IPS-20b (cell line): ENCODE measurements around the gene UGGT1.
"Not testable (repeated sequence)": the region's sequence is repeated elsewhere in the genome, so short reads cannot be mapped to it uniquely, and the experiment has no call there.

Source experiments
- H3K27ac ChIP-seq: one replicate; pipeline ENCODE4 v1.5.1; 2013; ENCODE audit warnings: low read length
- H3K27me3 ChIP-seq: 2 replicates; pipeline ENCODE4 v1.6.1; 2013; ENCODE audit warnings: mild to moderate bottlenecking, low read length, inconsistent platforms; ENCODE audit not compliant: insufficient read depth
- H3K36me3 ChIP-seq: 2 replicates; pipeline ENCODE4 v1.6.1; 2013; ENCODE audit warnings: low read depth, mild to moderate bottlenecking, inconsistent platforms, low read length, moderate library complexity; ENCODE audit not compliant: insufficient read depth
- H3K4me1 ChIP-seq: 2 replicates; pipeline ENCODE4 v1.6.1; 2013; ENCODE audit warnings: mild to moderate bottlenecking, control low read depth, inconsistent platforms, low read length, moderate library complexity; ENCODE audit not compliant: insufficient read depth
- H3K4me3 ChIP-seq: 2 replicates; pipeline ENCODE4 v1.5.1; 2013; ENCODE audit warnings: mild to moderate bottlenecking, low read length, inconsistent platforms
- H3K9ac ChIP-seq: 2 replicates; pipeline ENCODE4 v1.6.1; 2013; ENCODE audit warnings: low read depth, mild to moderate bottlenecking, inconsistent platforms, low read length, moderate library complexity
- H3K9me3 ChIP-seq: 2 replicates; pipeline ENCODE4 v1.6.1; 2013; ENCODE audit warnings: mild to moderate bottlenecking, low read depth, low read length, inconsistent platforms; ENCODE audit not compliant: insufficient read depth

Gene UGGT1

GRCh38 chr2:128160616-128161275 lies 69.7 kb downstream of the UGGT1 start:
- no peaks in the 10 kb centered on the region for H3K27me3 ChIP-seq
- no peaks in the 10 kb centered on the region for H3K9me3 ChIP-seq
- no peaks in the 10 kb centered on the region for H3K4me1 ChIP-seq
- H3K27ac ChIP-seq, result no peak overlapping the region
- no peak overlapping the region for H3K9ac ChIP-seq
- H3K36me3 ChIP-seq, result peaks cover 79% of the 10 kb centered on the region
- H3K4me3 ChIP-seq, result no peak overlapping the region

GRCh38 chr2:128162266-128162665 lies 71.3 kb downstream of the UGGT1 start:
- Histone ChIP-seq H3K27me3 (no peaks in the 10 kb centered on the region), H3K36me3 (peaks cover 76% of the 10 kb centered on the region), H3K9me3 (no peaks in the 10 kb centered on the region), H3K4me1 (no peaks in the 10 kb centered on the region), H3K9ac (no peak overlapping the region), H3K4me3 (no peak overlapping the region), H3K27ac (no peak overlapping the region)

- no peaks in the 10 kb centered on the region for H3K9me3 ChIP-seq
- H3K27ac ChIP-seq, result no peak overlapping the region
- peaks cover 77% of the 10 kb centered on the region for H3K36me3 ChIP-seq
- no peak overlapping the region for H3K9ac ChIP-seq
- H3K27me3 ChIP-seq, result no peaks in the 10 kb centered on the region
- no peaks in the 10 kb centered on the region for H3K4me1 ChIP-seq
- H3K4me3 ChIP-seq, result no peak overlapping the region
Observed at GRCh38 chr2:128164311-128164710, 73.3 kb downstream of the UGGT1 start.

GRCh38 chr2:128166746-128167353 lies 75.8 kb downstream of the UGGT1 start:
- no peak overlapping the region for H3K4me3 ChIP-seq
- no peak overlapping the region for H3K27ac ChIP-seq
- no peaks in the 10 kb centered on the region for H3K9me3 ChIP-seq
- no peaks in the 10 kb centered on the region for H3K27me3 ChIP-seq
- no peaks in the 10 kb centered on the region for H3K4me1 ChIP-seq
- H3K36me3 ChIP-seq, result peaks cover 77% of the 10 kb centered on the region
- no peak overlapping the region for H3K9ac ChIP-seq

- Histone ChIP-seq H3K4me3 (no peak overlapping the region), H3K27ac (no peak overlapping the region), H3K4me1 (no peaks in the 10 kb centered on the region), H3K36me3 (peaks cover 87% of the 10 kb centered on the region), H3K27me3 (no peaks in the 10 kb centered on the region), H3K9ac (no peak overlapping the region), H3K9me3 (no peaks in the 10 kb centered on the region)
Observed at GRCh38 chr2:128169094-128169493, 78.1 kb downstream of the UGGT1 start.

- Histone ChIP-seq H3K36me3 (peaks cover 85% of the 10 kb centered on the region), H3K27ac (no peak overlapping the region), H3K4me1 (no peaks in the 10 kb centered on the region), H3K4me3 (no peak overlapping the region), H3K27me3 (no peaks in the 10 kb centered on the region), H3K9ac (no peak overlapping the region), H3K9me3 (no peaks in the 10 kb centered on the region)
Observed at GRCh38 chr2:128169497-128169896, 78.5 kb downstream of the UGGT1 start.

GRCh38 chr2:128169933-128170709 lies 79.1 kb downstream of the UGGT1 start:
- Histone ChIP-seq H3K4me3 (no peak overlapping the region), H3K9me3 (no peaks in the 10 kb centered on the region), H3K4me1 (no peaks in the 10 kb centered on the region), H3K36me3 (peaks cover 85% of the 10 kb centered on the region), H3K27me3 (no peaks in the 10 kb centered on the region), H3K9ac (no peak overlapping the region), H3K27ac (no peak overlapping the region)

- Histone ChIP-seq H3K9ac (no peak overlapping the region), H3K4me1 (no peaks in the 10 kb centered on the region), H3K4me3 (no peak overlapping the region), H3K9me3 (no peaks in the 10 kb centered on the region), H3K27me3 (no peaks in the 10 kb centered on the region), H3K27ac (no peak overlapping the region), H3K36me3 (peaks cover 85% of the 10 kb centered on the region)
Observed at GRCh38 chr2:128170776-128171175, 79.8 kb downstream of the UGGT1 start.

GRCh38 chr2:128172191-128172590 lies 81.2 kb downstream of the UGGT1 start:
- Histone ChIP-seq H3K9me3 (no peaks in the 10 kb centered on the region), H3K27ac (no peak overlapping the region), H3K4me3 (no peak overlapping the region), H3K9ac (no peak overlapping the region), H3K36me3 (peaks cover 87% of the 10 kb centered on the region), H3K4me1 (no peaks in the 10 kb centered on the region), H3K27me3 (no peaks in the 10 kb centered on the region)

GRCh38 chr2:128174067-128174466 lies 83.1 kb downstream of the UGGT1 start:
- H3K4me3 ChIP-seq, result not testable (repeated sequence)
- H3K36me3 ChIP-seq, result peaks cover 96% of the 10 kb centered on the region

GRCh38 chr2:128177315-128177714 lies 86.3 kb downstream of the UGGT1 start:
- Histone ChIP-seq H3K4me3 (no peak overlapping the region), H3K36me3 (peaks cover 97% of the 10 kb centered on the region), H3K9me3 (no peaks in the 10 kb centered on the region), H3K9ac (no peak overlapping the region), H3K27ac (no peak overlapping the region), H3K4me1 (no peaks in the 10 kb centered on the region), H3K27me3 (no peaks in the 10 kb centered on the region)

More at GRCh38 chr2:128174067-128174466, 83.1 kb downstream of the UGGT1 start:
- not testable (repeated sequence) for H3K9ac ChIP-seq, H3K27me3 ChIP-seq, H3K27ac ChIP-seq, H3K4me1 ChIP-seq, H3K9me3 ChIP-seq

- no peak overlapping the region for H3K9ac ChIP-seq
- H3K4me1 ChIP-seq, result no peaks in the 10 kb centered on the region
- H3K27me3 ChIP-seq, result no peaks in the 10 kb centered on the region
- H3K9me3 ChIP-seq, result no peaks in the 10 kb centered on the region
- peaks cover 96% of the 10 kb centered on the region for H3K36me3 ChIP-seq
- no peak overlapping the region for H3K27ac ChIP-seq
- H3K4me3 ChIP-seq, result no peak overlapping the region
Observed at GRCh38 chr2:128178149-128178649, 87.2 kb downstream of the UGGT1 start.
